Trophoblast cell (in vitro differentiated cells and primary cell): ENCODE measurements around the gene ST7.

Experiments
- DNase-seq, 2 donors: peaks; one replicate each; pipeline ENCODE4 v3.0.0-alpha.2; 2016
- H2AFZ ChIP-seq: 2 replicates; pipeline ENCODE4 v1.6.1; 2013; ENCODE audit warnings: low read length, moderate library complexity, mild to moderate bottlenecking; ENCODE audit not compliant: insufficient read depth, poor library complexity
- H2AK5ac ChIP-seq: 2 replicates; pipeline ENCODE4 v1.6.1; 2013; ENCODE audit warnings: mild to moderate bottlenecking, low read length
- H2BK120ac ChIP-seq: 2 replicates; pipeline ENCODE4 v1.6.1; 2013; ENCODE audit warnings: low read length, mild to moderate bottlenecking, moderate library complexity; ENCODE audit not compliant: insufficient read depth, poor library complexity
- H2BK12ac ChIP-seq: 2 replicates; pipeline ENCODE4 v1.6.1; 2013; ENCODE audit warnings: mild to moderate bottlenecking, low read length, moderate library complexity
- H2BK5ac ChIP-seq: 2 replicates; pipeline ENCODE4 v1.6.1; 2013; ENCODE audit warnings: low read length, low read depth, moderate library complexity, mild to moderate bottlenecking; ENCODE audit not compliant: poor library complexity
- H3K14ac ChIP-seq: 2 replicates; pipeline ENCODE4 v1.6.1; 2013; ENCODE audit warnings: mild to moderate bottlenecking, low read length
- H3K18ac ChIP-seq: 2 replicates; pipeline ENCODE4 v1.6.1; 2013; ENCODE audit warnings: mild to moderate bottlenecking, low read length
- H3K23ac ChIP-seq: 2 replicates; pipeline ENCODE4 v1.6.1; 2013; ENCODE audit warnings: low read length
- H3K27ac ChIP-seq: 2 replicates; pipeline ENCODE4 v1.5.1; 2013; ENCODE audit warnings: low read depth, mild to moderate bottlenecking, inconsistent platforms, low read length, moderate library complexity
- H3K27me3 ChIP-seq: 2 replicates; pipeline ENCODE4 v1.6.1; 2013; ENCODE audit warnings: inconsistent platforms, mild to moderate bottlenecking, low read length, moderate library complexity; ENCODE audit not compliant: insufficient read depth
- H3K36me3 ChIP-seq, 2 experiments: 1 replicate in 1 of 2; 2 replicates in 1 of 2; pipeline ENCODE4 v1.6.1; 2013; ENCODE audit warnings: low read length in 2 of 2, mild to moderate bottlenecking in 2 of 2, moderate library complexity in 1 of 2; ENCODE audit not compliant: insufficient read depth in 2 of 2, control insufficient read depth in 1 of 2
- H3K4ac ChIP-seq: 2 replicates; pipeline ENCODE4 v1.6.1; 2013; ENCODE audit warnings: low read depth, mild to moderate bottlenecking, low read length, moderate library complexity
- H3K4me1 ChIP-seq, 2 experiments: 1 replicate in 1 of 2; 2 replicates in 1 of 2; pipeline ENCODE4 v1.6.1; 2013; ENCODE audit warnings: low read length in 2 of 2, mild to moderate bottlenecking in 2 of 2, moderate library complexity in 1 of 2; ENCODE audit not compliant: insufficient read depth in 2 of 2, control insufficient read depth in 1 of 2
- H3K4me2 ChIP-seq: 2 replicates; pipeline ENCODE4 v1.6.1; 2013; ENCODE audit warnings: inconsistent platforms, mild to moderate bottlenecking, low read length, moderate library complexity
- H3K4me3 ChIP-seq: 2 replicates; pipeline ENCODE4 v1.5.1; 2013; ENCODE audit warnings: mild to moderate bottlenecking, low read depth, low read length, inconsistent platforms
- H3K79me1 ChIP-seq: one replicate; pipeline ENCODE4 v1.6.1; 2013; ENCODE audit warnings: low read length
- H3K79me2 ChIP-seq: 2 replicates; pipeline ENCODE4 v1.6.1; 2013; ENCODE audit warnings: low read length, mild to moderate bottlenecking; ENCODE audit not compliant: control insufficient read depth, insufficient read depth, poor library complexity
- H3K9ac ChIP-seq: 2 replicates; pipeline ENCODE4 v1.6.1; 2013; ENCODE audit warnings: mild to moderate bottlenecking, low read length
- H3K9me3 ChIP-seq: 2 replicates; pipeline ENCODE4 v1.6.1; 2013; ENCODE audit warnings: low read depth, mild to moderate bottlenecking, control low read depth, inconsistent platforms, low read length; ENCODE audit not compliant: insufficient read depth
- H4K12ac ChIP-seq: 2 replicates; pipeline ENCODE4 v1.6.1; 2013; ENCODE audit warnings: low read depth, mild to moderate bottlenecking, low read length, moderate library complexity
- H4K8ac ChIP-seq: 2 replicates; pipeline ENCODE4 v1.6.1; 2013; ENCODE audit warnings: low read depth, mild to moderate bottlenecking, low read length, moderate library complexity
- H4K91ac ChIP-seq: one replicate; pipeline ENCODE4 v1.6.1; 2013; ENCODE audit warnings: low read depth, mild to moderate bottlenecking, low read length, moderate library complexity
- WGBS: extraction: QIAGEN DNeasy Blood & Tissue Kit; methylation state at CpG from one replicate; pipeline ENCODE4 v1.1.7; 2013; ENCODE audit warnings: missing lambda C conversion rate; ENCODE audit not compliant: insufficient read length, insufficient coverage; ENCODE audit errors: extremely low coverage; 5-methylcytosine and 5-hydroxymethylcytosine counted together

ST7 gene

GRCh38 chr7:117194445-117194844 is 241.1 kb downstream of the ST7 start:
- Histone ChIP-seq H2BK12ac (no peak overlapping the region), H3K9ac (no peak overlapping the region), H2AK5ac (no peak overlapping the region), H3K23ac (no peak overlapping the region), H3K18ac (no peak overlapping the region), H3K79me2 (no peaks in the 10 kb centered on the region), H4K12ac (no peak overlapping the region), H3K4me2 (no peak overlapping the region), H3K36me3 (peaks cover 0 to 2% of the 10 kb centered on the region in 2 experiments), H3K14ac (no peak overlapping the region), H3K4me1 (no peaks in the 10 kb centered on the region), H4K8ac (no peak overlapping the region), H4K91ac (no peak overlapping the region), H2AFZ (no peak overlapping the region), H3K9me3 (no peaks in the 10 kb centered on the region), H3K4me3 (no peak overlapping the region), H3K4ac (no peak overlapping the region), H3K27me3 (no peaks in the 10 kb centered on the region), H3K79me1 (no peaks in the 10 kb centered on the region), H2BK5ac (no peak overlapping the region), H3K27ac (no peak overlapping the region), H2BK120ac (no peak overlapping the region)
- no peak for DNase-seq
- WGBS: no CpG with 5 or more reads among the region's 2 CpGs

DNA sequence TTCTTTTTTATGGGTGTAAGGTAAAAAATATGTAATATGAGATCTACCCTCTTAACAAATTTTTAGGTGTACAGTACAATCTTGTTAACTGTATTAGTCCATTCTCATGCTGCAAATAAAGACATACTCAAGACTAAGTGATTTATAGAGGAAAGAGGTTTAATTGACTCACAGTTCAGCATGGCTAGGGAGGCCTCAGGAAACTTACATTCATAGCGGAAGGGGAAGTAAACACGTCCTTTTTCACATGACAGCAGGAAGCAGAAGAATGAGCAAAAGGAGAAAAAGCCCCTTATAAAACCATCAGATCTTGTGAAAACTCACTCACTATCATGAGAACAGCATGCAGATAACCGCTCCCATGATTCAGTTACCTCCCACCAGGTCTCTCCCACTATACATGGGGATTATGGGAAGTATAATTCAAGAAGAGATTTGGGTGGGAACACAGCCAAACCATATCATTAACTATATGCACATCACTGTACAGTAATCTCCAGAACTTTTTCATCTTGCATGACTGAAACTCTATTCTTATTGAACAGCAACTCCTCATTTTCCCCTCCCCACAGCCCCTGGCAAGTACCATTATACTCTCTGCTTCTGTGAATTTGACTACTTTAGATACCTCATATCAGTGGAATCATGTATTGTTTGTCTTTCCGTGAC is 242.2 kb downstream of the ST7 start:
- no peak overlapping the region for H3K18ac ChIP-seq
- H3K14ac ChIP-seq: no peak overlapping the region
- no peak overlapping the region for H4K91ac ChIP-seq
- no peak overlapping the region for H3K4ac ChIP-seq
- DNase-seq: no peak
- no peak overlapping the region for H3K4me3 ChIP-seq
- H3K9me3 ChIP-seq: no peaks in the 10 kb centered on the region
- H3K4me2 ChIP-seq: no peak overlapping the region
- no peak overlapping the region for H4K8ac ChIP-seq
- no peaks in the 10 kb centered on the region for H3K79me2 ChIP-seq
- no peaks in the 10 kb centered on the region for H3K79me1 ChIP-seq
- H3K27me3 ChIP-seq: no peaks in the 10 kb centered on the region
- H3K23ac ChIP-seq: no peak overlapping the region
- H4K12ac ChIP-seq: no peak overlapping the region
- no peak overlapping the region for H2AFZ ChIP-seq
- no peaks in the 10 kb centered on the region for H3K4me1 ChIP-seq
- no peak overlapping the region for H2BK5ac ChIP-seq
- no peak overlapping the region for H2AK5ac ChIP-seq
- no peak overlapping the region for H2BK12ac ChIP-seq
- no peaks in the 10 kb centered on the region for H3K36me3 ChIP-seq
- H3K27ac ChIP-seq: no peak overlapping the region
- no CpG with 5 or more reads among the region's 4 CpGs for WGBS
- no peak overlapping the region for H2BK120ac ChIP-seq
- H3K9ac ChIP-seq: no peak overlapping the region

GRCh38 chr7:117200132-117200531 is 246.8 kb downstream of the ST7 start:
- H4K91ac ChIP-seq: no peak overlapping the region
- no peaks in the 10 kb centered on the region for H3K79me2 ChIP-seq
- H3K9ac ChIP-seq: no peak overlapping the region
- no peak overlapping the region for H3K18ac ChIP-seq
- WGBS: no CpG with 5 or more reads among the region's 2 CpGs
- no peak overlapping the region for H3K4ac ChIP-seq
- H3K23ac ChIP-seq: no peak overlapping the region
- no peak overlapping the region for H4K12ac ChIP-seq
- no peak for DNase-seq
- H3K4me1 ChIP-seq: no peaks in the 10 kb centered on the region
- H3K27ac ChIP-seq: no peak overlapping the region
- no peak overlapping the region for H2BK5ac ChIP-seq
- H3K4me2 ChIP-seq: no peak overlapping the region
- no peaks in the 10 kb centered on the region for H3K9me3 ChIP-seq
- no peak overlapping the region for H2AFZ ChIP-seq
- H4K8ac ChIP-seq: no peak overlapping the region
- H3K27me3 ChIP-seq: no peaks in the 10 kb centered on the region
- H3K36me3 ChIP-seq: no peaks in the 10 kb centered on the region
- H3K14ac ChIP-seq: no peak overlapping the region
- no peaks in the 10 kb centered on the region for H3K79me1 ChIP-seq
- no peak overlapping the region for H2BK12ac ChIP-seq
- no peak overlapping the region for H2BK120ac ChIP-seq
- H3K4me3 ChIP-seq: no peak overlapping the region
- no peak overlapping the region for H2AK5ac ChIP-seq

GRCh38 chr7:117200786-117201458 is 247.6 kb downstream of the ST7 start:
- H4K91ac ChIP-seq: no peak overlapping the region
- no peak overlapping the region for H2BK12ac ChIP-seq
- no peaks in the 10 kb centered on the region for H3K79me2 ChIP-seq
- no peaks in the 10 kb centered on the region for H3K27me3 ChIP-seq
- H4K8ac ChIP-seq: no peak overlapping the region
- no peak overlapping the region for H3K4me2 ChIP-seq
- no peaks in the 10 kb centered on the region for H3K9me3 ChIP-seq
- no peak overlapping the region for H3K4me3 ChIP-seq
- H3K79me1 ChIP-seq: no peaks in the 10 kb centered on the region
- no peaks in the 10 kb centered on the region for H3K36me3 ChIP-seq
- no peak for DNase-seq
- no peak overlapping the region for H3K18ac ChIP-seq
- no peaks in the 10 kb centered on the region for H3K4me1 ChIP-seq
- no peak overlapping the region for H2AFZ ChIP-seq
- H2BK5ac ChIP-seq: no peak overlapping the region
- no peak overlapping the region for H2AK5ac ChIP-seq
- H3K4ac ChIP-seq: no peak overlapping the region
- H4K12ac ChIP-seq: no peak overlapping the region
- H3K14ac ChIP-seq: no peak overlapping the region
- no peak overlapping the region for H2BK120ac ChIP-seq
- no CpG with 5 or more reads among the region's 4 CpGs for WGBS
- H3K9ac ChIP-seq: no peak overlapping the region
- H3K27ac ChIP-seq: no peak overlapping the region
- H3K23ac ChIP-seq: no peak overlapping the region
